Caco-2 (cell line): ENCODE results near the gene GLIS1. TPM values are rescaled to one million over a fixed set of nuclear protein-coding genes. Genes with fewer than 3 reads are reported as not detected.

Source experiments
- BruUV-seq: library from RNA; stranded (reverse); fragments of 400-500 nt; replicated peaks from 2 replicates; lab custom pipeline; 2021; lab: Mats Ljungman, UMichigan
- CTCF ChIA-PET: fragments of 300-600 bp; sonication (Branson Sonifier 250); formaldehyde crosslinking; loops from one replicate; lab custom pipeline; 2022; ENCODE audit warnings: antibody characterized with exemption; lab: Charles Lee
- POLR2A ChIA-PET: fragments of 300-600 bp; sonication (Branson Sonifier 250); formaldehyde crosslinking; loops from one replicate; lab custom pipeline; 2022; ENCODE audit warnings: antibody characterized with exemption; lab: Charles Lee
- DNase-seq, 2 experiments: peaks; one replicate each; pipeline versions ENCODE4 v3.0.0 to v3.0.0-alpha.2; 2020 to 2022
- H3K27me3 ChIP-seq: replicated peaks from 2 replicates; pipeline ENCODE4 v1.6.0; 2011; ENCODE audit warnings: low read length; ENCODE audit not compliant: control insufficient read depth, insufficient read depth
- H3K36me3 ChIP-seq: 2 replicates; pipeline ENCODE4 v1.5.1; 2011; ENCODE audit warnings: low read length; ENCODE audit not compliant: control insufficient read depth, insufficient read depth
- H3K4me1 ChIP-seq: fragments of 250-450 bp; sonication (Bioruptor Pico); 2 replicates; pipeline ENCODE4 v1.5.1; 2020; ENCODE audit warnings: mild to moderate bottlenecking
- H3K4me3 ChIP-seq: 2 replicates; pipeline ENCODE4 v1.5.1; 2011; ENCODE audit warnings: low read depth, mild to moderate bottlenecking, control low read depth, low read length
- H3K9me3 ChIP-seq: fragments of 250-450 bp; sonication (Bioruptor Pico); 2 replicates; pipeline ENCODE4 v1.5.1; 2020; ENCODE audit warnings: mild to moderate bottlenecking, moderate library complexity
- H3K27ac Mint-ChIP-seq: one replicate; pipeline ENCODE4 v1.8.0; 2022; ENCODE audit warnings: mixed read lengths; ENCODE audit not compliant: unreplicated experiment
- H3K27me3 Mint-ChIP-seq: one replicate; pipeline ENCODE4 v1.8.0; 2022; ENCODE audit warnings: mixed read lengths; ENCODE audit not compliant: insufficient read depth, unreplicated experiment
- H3K36me3 Mint-ChIP-seq: one replicate; pipeline ENCODE4 v1.8.0; 2022; ENCODE audit warnings: mild to moderate bottlenecking, mixed read lengths; ENCODE audit not compliant: insufficient read depth, unreplicated experiment
- H3K4me1 Mint-ChIP-seq: one replicate; pipeline ENCODE4 v1.8.0; 2022; ENCODE audit warnings: low read depth, mixed read lengths; ENCODE audit not compliant: unreplicated experiment
- H3K4me3 Mint-ChIP-seq: one replicate; pipeline ENCODE4 v1.8.0; 2022; ENCODE audit warnings: mild to moderate bottlenecking, moderate library complexity, mixed read lengths; ENCODE audit not compliant: unreplicated experiment
- H3K9me3 Mint-ChIP-seq: one replicate; pipeline ENCODE4 v1.8.0; 2022; ENCODE audit warnings: mixed read lengths; ENCODE audit not compliant: unreplicated experiment
- intact Hi-C: fragments of 100-400 bp; cut with micrococcal nuclease; formaldehyde crosslinking; loops from one replicate; pipeline ENCODE4 v1.10.0; 2022; ENCODE audit not compliant: unreplicated experiment
- total RNA-seq: library from RNA; stranded (reverse); gene quantifications from 2 replicates; pipeline ENCODE4 v1.2.3, GENCODE V29; 2022
- TF ChIP-seq, protein P1 (sequence below), 2 experiments: fragments of 200-600 bp in 1 of 2; IDR thresholded peaks; 1 replicate in 1 of 2; 2 replicates in 1 of 2; pipeline versions ENCODE4 v1.5.1 to v1.8.0; 2011 to 2022; ENCODE audit warnings: antibody characterized with exemption in 1 of 2, control low read depth in 1 of 2, inconsistent platforms in 1 of 2, low read depth in 1 of 2, low read length in 1 of 2, mild to moderate bottlenecking in 1 of 2, moderate library complexity in 1 of 2; ENCODE audit not compliant: insufficient read depth in 1 of 2, severe bottlenecking in 1 of 2, unreplicated experiment in 1 of 2

The GLIS1 gene
- total RNA-seq, 1 experiment from 2014 or later, result not detected

DNA sequence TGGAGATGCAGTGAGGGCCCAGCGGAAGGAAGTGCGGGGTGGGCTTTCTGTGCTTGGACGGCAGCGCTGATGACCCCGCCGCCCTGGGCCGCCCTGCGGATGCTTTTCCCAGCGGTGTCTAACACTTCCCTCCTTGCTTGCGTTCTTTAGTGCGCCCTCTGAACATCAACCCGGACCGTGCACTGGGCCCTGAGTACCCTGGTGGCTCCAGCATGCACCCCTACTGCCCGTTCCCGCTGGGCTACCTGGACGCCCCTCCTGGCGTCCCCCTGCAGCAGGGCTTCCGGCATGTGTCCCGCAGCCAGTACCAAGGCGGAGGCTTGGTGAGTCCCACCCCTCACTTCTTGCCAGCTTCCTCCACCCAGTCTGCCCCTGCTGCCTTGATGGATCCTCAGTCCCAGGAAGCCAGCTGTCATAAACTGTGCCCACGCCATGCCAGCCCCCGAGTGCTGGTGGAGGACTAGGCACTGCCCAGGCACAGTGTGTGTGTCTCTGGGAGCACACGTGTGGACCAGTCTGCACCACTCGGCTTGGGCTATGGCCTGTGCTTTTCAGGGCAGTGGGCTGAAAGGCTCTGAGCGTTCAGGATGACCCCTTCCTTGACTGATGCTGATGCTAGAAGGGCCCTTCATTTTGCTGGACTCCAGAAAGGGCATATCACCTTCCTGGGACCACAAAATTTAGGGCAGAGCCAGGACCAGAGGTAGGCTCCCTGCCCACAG lies 277.5 kb downstream of the GLIS1 start:
- no peaks in the 10 kb centered on the region for H3K4me1 ChIP-seq
- no peaks in the 10 kb centered on the region for H3K9me3 Mint-ChIP-seq
- POLR2A ChIA-PET, result no interaction called here
- H3K4me3 ChIP-seq, result no peak overlapping the region
- BruUV-seq, result no TSS peak
- H3K36me3 ChIP-seq, result no peaks in the 10 kb centered on the region
- no peaks in the 10 kb centered on the region for H3K9me3 ChIP-seq
- no peaks in the 10 kb centered on the region for H3K27me3 ChIP-seq
- no peaks in the 10 kb centered on the region for H3K36me3 Mint-ChIP-seq
- intact Hi-C loops, result no loop called here
- no peak for DNase-seq
- H3K4me3 Mint-ChIP-seq, result no peak overlapping the region
- H3K27ac Mint-ChIP-seq, result no peak overlapping the region
- TF ChIP-seq, protein P1, sequence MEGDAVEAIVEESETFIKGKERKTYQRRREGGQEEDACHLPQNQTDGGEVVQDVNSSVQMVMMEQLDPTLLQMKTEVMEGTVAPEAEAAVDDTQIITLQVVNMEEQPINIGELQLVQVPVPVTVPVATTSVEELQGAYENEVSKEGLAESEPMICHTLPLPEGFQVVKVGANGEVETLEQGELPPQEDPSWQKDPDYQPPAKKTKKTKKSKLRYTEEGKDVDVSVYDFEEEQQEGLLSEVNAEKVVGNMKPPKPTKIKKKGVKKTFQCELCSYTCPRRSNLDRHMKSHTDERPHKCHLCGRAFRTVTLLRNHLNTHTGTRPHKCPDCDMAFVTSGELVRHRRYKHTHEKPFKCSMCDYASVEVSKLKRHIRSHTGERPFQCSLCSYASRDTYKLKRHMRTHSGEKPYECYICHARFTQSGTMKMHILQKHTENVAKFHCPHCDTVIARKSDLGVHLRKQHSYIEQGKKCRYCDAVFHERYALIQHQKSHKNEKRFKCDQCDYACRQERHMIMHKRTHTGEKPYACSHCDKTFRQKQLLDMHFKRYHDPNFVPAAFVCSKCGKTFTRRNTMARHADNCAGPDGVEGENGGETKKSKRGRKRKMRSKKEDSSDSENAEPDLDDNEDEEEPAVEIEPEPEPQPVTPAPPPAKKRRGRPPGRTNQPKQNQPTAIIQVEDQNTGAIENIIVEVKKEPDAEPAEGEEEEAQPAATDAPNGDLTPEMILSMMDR (IDR thresholded peaks at IDR 0.05; ENCODE audit: insufficient read depth in 1 of 2, low read depth in 1 of 2, low read length in 1 of 2, severe bottlenecking in 1 of 2, unreplicated experiment in 1 of 2), result no peak
- CTCF ChIA-PET, result no interaction called here
- H3K4me1 Mint-ChIP-seq, result no peaks in the 10 kb centered on the region
- H3K27me3 Mint-ChIP-seq, result no peaks in the 10 kb centered on the region

DNA sequence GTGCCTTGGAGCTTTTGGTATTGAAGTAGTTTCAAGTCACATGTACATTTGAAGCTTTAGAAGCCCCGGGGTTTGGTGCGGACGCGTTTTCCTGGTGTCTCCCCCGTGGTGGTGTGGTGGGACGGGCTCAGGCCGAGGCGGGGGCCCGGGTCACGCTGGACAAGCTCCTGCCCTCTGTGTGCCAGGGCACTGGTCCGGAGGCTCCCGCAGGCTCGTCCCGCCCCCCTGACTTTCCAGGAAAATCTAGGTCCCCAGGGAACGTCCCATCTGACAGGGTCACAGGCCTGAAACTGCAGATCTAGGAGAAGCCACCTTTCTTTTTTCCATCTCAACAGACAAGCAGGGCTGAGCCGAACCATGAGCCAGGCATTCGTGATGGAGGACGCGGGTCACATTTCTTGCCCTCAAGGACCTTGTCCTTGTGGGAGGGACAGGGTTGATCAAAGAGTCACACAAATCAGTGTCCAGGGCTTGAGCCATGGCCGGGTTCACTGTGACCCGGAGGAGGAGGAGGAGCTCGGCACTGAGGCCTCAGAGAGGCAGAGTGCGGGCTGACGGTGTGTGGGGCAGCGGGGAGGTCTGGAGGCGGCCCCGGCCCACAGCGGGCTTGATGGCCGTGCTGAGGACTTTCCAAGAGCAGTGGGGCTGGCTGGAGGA lies 278.2 kb downstream of the GLIS1 start:
- Mint-ChIP-seq H3K4me1 (no peaks in the 10 kb centered on the region), H3K27me3 (peaks cover under 1% of the 10 kb centered on the region), H3K27ac (no peak overlapping the region), H3K9me3 (no peaks in the 10 kb centered on the region), H3K36me3 (no peaks in the 10 kb centered on the region), H3K4me3 (no peak overlapping the region)
- TF ChIP-seq, protein P1 (IDR thresholded peaks at IDR 0.05; ENCODE audit: insufficient read depth in 1 of 2, low read depth in 1 of 2, low read length in 1 of 2, severe bottlenecking in 1 of 2, unreplicated experiment in 1 of 2), result no peak
- H3K36me3 ChIP-seq, result no peaks in the 10 kb centered on the region
- no TSS peak for BruUV-seq
- intact Hi-C loops, result no loop called here
- no peak overlapping the region for H3K4me3 ChIP-seq
- CTCF ChIA-PET, result no interaction called here
- no peaks in the 10 kb centered on the region for H3K4me1 ChIP-seq
- POLR2A ChIA-PET, result no interaction called here
- no peak for DNase-seq
- no peaks in the 10 kb centered on the region for H3K27me3 ChIP-seq
- no peaks in the 10 kb centered on the region for H3K9me3 ChIP-seq

DNA sequence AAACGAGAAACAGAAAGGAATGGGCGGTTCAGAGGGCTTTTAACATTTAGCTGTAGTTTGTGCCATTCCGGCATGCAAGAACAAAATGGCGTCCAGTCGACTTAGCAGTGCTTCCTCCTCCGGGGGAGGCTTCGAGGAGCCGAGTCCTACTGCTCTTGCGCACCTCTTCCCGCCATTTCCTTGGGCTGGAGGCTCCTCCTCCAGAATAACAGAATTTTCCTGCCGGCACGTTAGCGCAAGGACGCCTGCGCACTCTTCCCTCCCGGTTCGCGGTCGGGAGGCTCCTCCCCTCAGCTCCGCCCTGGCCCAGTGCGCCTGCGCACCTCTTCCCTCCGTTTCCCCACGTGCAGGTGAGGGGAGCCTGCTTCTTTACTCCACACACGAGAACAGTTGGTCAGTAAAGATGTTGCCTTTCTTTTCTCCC lies 278.7 kb downstream of the GLIS1 start:
- H3K36me3 ChIP-seq, result no peaks in the 10 kb centered on the region
- no peak overlapping the region for H3K4me3 ChIP-seq
- Mint-ChIP-seq H3K4me3 (no peak overlapping the region), H3K4me1 (no peaks in the 10 kb centered on the region), H3K27me3 (peaks cover 3% of the 10 kb centered on the region), H3K36me3 (no peaks in the 10 kb centered on the region), H3K27ac (no peak overlapping the region), H3K9me3 (no peaks in the 10 kb centered on the region)
- POLR2A ChIA-PET, result no interaction called here
- no TSS peak for BruUV-seq
- no peak for DNase-seq
- TF ChIP-seq, protein P1 (IDR thresholded peaks at IDR 0.05; ENCODE audit: insufficient read depth in 1 of 2, low read depth in 1 of 2, low read length in 1 of 2, severe bottlenecking in 1 of 2, unreplicated experiment in 1 of 2), result no peak
- no peaks in the 10 kb centered on the region for H3K27me3 ChIP-seq
- H3K9me3 ChIP-seq, result no peaks in the 10 kb centered on the region
- H3K4me1 ChIP-seq, result no peaks in the 10 kb centered on the region
- CTCF ChIA-PET, result no interaction called here
- intact Hi-C loops, result no loop called here
